ENCODE measurements around the gene VWA3B.

DNA sequence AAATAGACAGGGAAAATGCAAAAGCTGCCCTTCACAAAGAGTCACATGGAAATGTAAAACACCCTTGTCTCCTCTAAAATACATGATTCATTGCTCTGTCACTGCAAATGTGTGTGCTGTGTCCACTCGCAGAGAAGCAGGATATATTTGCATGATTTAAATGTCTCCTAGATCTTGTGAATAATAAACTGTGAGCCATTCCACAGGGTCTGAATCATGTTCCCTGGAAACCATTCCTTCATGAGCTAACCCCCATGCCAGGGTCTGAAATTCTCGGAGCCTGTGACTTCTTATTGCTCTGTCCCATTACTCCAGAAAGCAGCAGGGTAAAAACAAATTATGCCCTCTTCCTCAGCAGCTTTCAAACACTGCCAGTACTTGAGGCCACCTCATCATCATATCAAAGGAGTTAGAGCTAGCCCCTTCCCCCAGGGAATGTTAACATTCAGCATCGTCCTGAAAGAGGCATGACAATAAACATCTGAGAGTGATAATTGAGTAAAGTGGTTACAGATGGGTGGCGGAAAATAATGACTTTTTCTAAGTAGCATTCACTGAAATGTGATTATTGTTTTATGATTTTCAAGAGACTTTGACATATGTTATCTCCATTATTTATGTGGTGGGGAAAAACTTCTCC is 247.6 kb downstream of the VWA3B start:
- TF ChIP-seq, protein P1, sequence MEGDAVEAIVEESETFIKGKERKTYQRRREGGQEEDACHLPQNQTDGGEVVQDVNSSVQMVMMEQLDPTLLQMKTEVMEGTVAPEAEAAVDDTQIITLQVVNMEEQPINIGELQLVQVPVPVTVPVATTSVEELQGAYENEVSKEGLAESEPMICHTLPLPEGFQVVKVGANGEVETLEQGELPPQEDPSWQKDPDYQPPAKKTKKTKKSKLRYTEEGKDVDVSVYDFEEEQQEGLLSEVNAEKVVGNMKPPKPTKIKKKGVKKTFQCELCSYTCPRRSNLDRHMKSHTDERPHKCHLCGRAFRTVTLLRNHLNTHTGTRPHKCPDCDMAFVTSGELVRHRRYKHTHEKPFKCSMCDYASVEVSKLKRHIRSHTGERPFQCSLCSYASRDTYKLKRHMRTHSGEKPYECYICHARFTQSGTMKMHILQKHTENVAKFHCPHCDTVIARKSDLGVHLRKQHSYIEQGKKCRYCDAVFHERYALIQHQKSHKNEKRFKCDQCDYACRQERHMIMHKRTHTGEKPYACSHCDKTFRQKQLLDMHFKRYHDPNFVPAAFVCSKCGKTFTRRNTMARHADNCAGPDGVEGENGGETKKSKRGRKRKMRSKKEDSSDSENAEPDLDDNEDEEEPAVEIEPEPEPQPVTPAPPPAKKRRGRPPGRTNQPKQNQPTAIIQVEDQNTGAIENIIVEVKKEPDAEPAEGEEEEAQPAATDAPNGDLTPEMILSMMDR (IDR thresholded peaks at IDR 0.05), result no peak
- no peak for TF ChIP-seq POLR2A (IDR thresholded peaks at IDR 0.05)
